SU-DHL-6 (cell line): ENCODE data around the gene UTP25.

Experiments
- H2AFZ ChIP-seq: fragments of 200-600 bp; sonication (generic); 2 replicates; pipeline ENCODE4 v1.6.1; 2014; ENCODE audit warnings: low read depth, mild to moderate bottlenecking, moderate library complexity, mixed read lengths, antibody characterized with exemption, low read length; ENCODE audit not compliant: severe bottlenecking
- H3F3A ChIP-seq: fragments of 200-600 bp; shearing (Covaris generic); 2 replicates; pipeline ENCODE4 v1.6.0; 2016; ENCODE audit warnings: antibody characterized with exemption, mild to moderate bottlenecking; ENCODE audit not compliant: insufficient read depth
- H3K27ac ChIP-seq: fragments of 200-600 bp; sonication (generic); 2 replicates; pipeline ENCODE4 v1.5.1; 2016; ENCODE audit warnings: low read depth, mild to moderate bottlenecking, low read length, moderate library complexity, mixed read lengths
- H3K27me3 ChIP-seq: fragments of 200-600 bp; sonication (generic), shearing (Covaris generic); 2 replicates; pipeline ENCODE4 v1.6.0; 2014; ENCODE audit warnings: mild to moderate bottlenecking, low read length
- H3K36me3 ChIP-seq: fragments of 200-600 bp; sonication (generic); 2 replicates; pipeline ENCODE4 v1.6.1; 2014; ENCODE audit warnings: mild to moderate bottlenecking, low read length, mixed read lengths
- H3K4me2 ChIP-seq: fragments of 300-600, 200-600 bp; shearing (Covaris generic), sonication (generic); 2 replicates; pipeline ENCODE4 v1.6.0; 2014; ENCODE audit warnings: low read length, low read depth, mild to moderate bottlenecking; ENCODE audit not compliant: poor library complexity, severe bottlenecking
- H3K4me3 ChIP-seq: fragments of 200-600 bp; sonication (generic); 2 replicates; pipeline ENCODE4 v1.5.1; 2014; ENCODE audit warnings: antibody characterized with exemption, low read length, mild to moderate bottlenecking, mixed read lengths; ENCODE audit not compliant: insufficient read depth, poor library complexity, severe bottlenecking
- H3K79me2 ChIP-seq: fragments of 200-600 bp; sonication (generic); 2 replicates; pipeline ENCODE4 v1.6.1; 2014; ENCODE audit warnings: mild to moderate bottlenecking, low read length, moderate library complexity; ENCODE audit not compliant: insufficient read depth
- H3K9ac ChIP-seq: fragments of 200-600 bp; sonication (generic); 2 replicates; pipeline ENCODE4 v1.7.0; 2014; ENCODE audit warnings: mild to moderate bottlenecking, low read length
- H3K9me2 ChIP-seq: fragments of 200-600 bp; sonication (generic); replicated peaks from 2 replicates; pipeline ENCODE4 v1.6.1; 2014; ENCODE audit warnings: low read length; ENCODE audit not compliant: insufficient read depth
- H3K9me3 ChIP-seq: fragments of 200-600 bp; sonication (generic); 2 replicates; pipeline ENCODE4 v1.6.1; 2014; ENCODE audit warnings: low read length, mixed read lengths; ENCODE audit not compliant: insufficient read depth
- H4K20me1 ChIP-seq: fragments of 200-600 bp; sonication (generic); 2 replicates; pipeline ENCODE4 v1.6.1; 2014; ENCODE audit warnings: low read depth, mild to moderate bottlenecking, antibody characterized with exemption, low read length, moderate library complexity, mixed read lengths
- EZH2phosphoT487 ChIP-seq: fragments of 200-600 bp; sonication (generic), shearing (Covaris generic); conservative IDR thresholded peaks from 2 replicates; pipeline ENCODE4 v1.6.1; 2018; ENCODE audit warnings: mild to moderate bottlenecking, antibody characterized with exemption, low read length, moderate library complexity, mixed read lengths
- TF ChIP-seq, protein P1 (sequence below): fragments of 200-600 bp; sonication (generic); IDR thresholded peaks from one replicate; pipeline ENCODE4 v1.5.1; 2017; ENCODE audit warnings: antibody characterized with exemption, mild to moderate bottlenecking, low read length, moderate library complexity; ENCODE audit not compliant: insufficient read depth, poor library complexity, severe bottlenecking

The UTP25 gene

DNA sequence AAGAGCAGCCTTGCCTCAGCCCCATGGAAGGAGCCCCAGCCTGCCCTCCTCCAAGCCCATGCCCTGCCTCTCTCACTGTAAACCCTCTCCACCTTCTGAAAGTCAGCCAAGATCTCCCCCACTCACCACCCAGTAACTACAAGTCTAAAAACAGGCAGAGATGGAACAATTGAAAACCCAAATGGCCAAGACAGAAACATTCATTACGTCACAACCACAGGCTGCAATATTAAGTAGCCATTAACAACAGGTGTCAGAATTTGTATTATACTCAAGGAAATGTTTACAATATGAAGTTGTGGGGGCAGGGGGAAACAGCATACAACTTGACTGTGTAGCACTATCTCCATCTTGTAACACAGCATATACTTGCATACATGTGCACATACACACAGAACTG lies 24.2 kb upstream of the UTP25 start:
- Histone ChIP-seq H4K20me1 (no peaks in the 10 kb centered on the region), H3K27me3 (no peaks in the 10 kb centered on the region), H3K4me3 (no peak overlapping the region), H3K9me2 (no peaks in the 10 kb centered on the region), H3F3A (no peaks in the 10 kb centered on the region), H3K9me3 (no peaks in the 10 kb centered on the region), H3K27ac (no peak overlapping the region), H2AFZ (no peak overlapping the region), H3K79me2 (no peaks in the 10 kb centered on the region), H3K4me2 (no peak overlapping the region), H3K36me3 (no peaks in the 10 kb centered on the region), H3K9ac (no peak overlapping the region)
- TF ChIP-seq, protein P1, sequence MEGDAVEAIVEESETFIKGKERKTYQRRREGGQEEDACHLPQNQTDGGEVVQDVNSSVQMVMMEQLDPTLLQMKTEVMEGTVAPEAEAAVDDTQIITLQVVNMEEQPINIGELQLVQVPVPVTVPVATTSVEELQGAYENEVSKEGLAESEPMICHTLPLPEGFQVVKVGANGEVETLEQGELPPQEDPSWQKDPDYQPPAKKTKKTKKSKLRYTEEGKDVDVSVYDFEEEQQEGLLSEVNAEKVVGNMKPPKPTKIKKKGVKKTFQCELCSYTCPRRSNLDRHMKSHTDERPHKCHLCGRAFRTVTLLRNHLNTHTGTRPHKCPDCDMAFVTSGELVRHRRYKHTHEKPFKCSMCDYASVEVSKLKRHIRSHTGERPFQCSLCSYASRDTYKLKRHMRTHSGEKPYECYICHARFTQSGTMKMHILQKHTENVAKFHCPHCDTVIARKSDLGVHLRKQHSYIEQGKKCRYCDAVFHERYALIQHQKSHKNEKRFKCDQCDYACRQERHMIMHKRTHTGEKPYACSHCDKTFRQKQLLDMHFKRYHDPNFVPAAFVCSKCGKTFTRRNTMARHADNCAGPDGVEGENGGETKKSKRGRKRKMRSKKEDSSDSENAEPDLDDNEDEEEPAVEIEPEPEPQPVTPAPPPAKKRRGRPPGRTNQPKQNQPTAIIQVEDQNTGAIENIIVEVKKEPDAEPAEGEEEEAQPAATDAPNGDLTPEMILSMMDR, result no peak
- TF ChIP-seq EZH2phosphoT487, result no peak

GRCh38 chr1:209805341-209805781 lies 22.4 kb upstream of the UTP25 start:
- no peaks in the 10 kb centered on the region for H3F3A ChIP-seq
- no peaks in the 10 kb centered on the region for H3K9me2 ChIP-seq
- H2AFZ ChIP-seq, result no peak overlapping the region
- H3K9me3 ChIP-seq, result no peaks in the 10 kb centered on the region
- H4K20me1 ChIP-seq, result no peaks in the 10 kb centered on the region
- no peaks in the 10 kb centered on the region for H3K36me3 ChIP-seq
- H3K4me2 ChIP-seq, result no peak overlapping the region
- no peak overlapping the region for H3K9ac ChIP-seq
- TF ChIP-seq EZH2phosphoT487, result no peak
- TF ChIP-seq, protein P1, result no peak
- no peak overlapping the region for H3K27ac ChIP-seq
- H3K79me2 ChIP-seq, result no peaks in the 10 kb centered on the region
- H3K27me3 ChIP-seq, result no peaks in the 10 kb centered on the region
- H3K4me3 ChIP-seq, result no peak overlapping the region

GRCh38 chr1:209805875-209806760 lies 21.7 kb upstream of the UTP25 start, which contains the start of gene IRF6:
Gene IRF6, minus strand, starts transcription at chr1:209806142. Its CDS starts 4,729 bp downstream, at chr1:209801413.
- Histone ChIP-seq H3K4me3 (no peak within 1 kb of the TSS), H3K36me3 (no peaks in the 10 kb centered on the region), H3K4me2 (peak within 1 kb of the TSS; percentile 44), H3K9me2 (no peaks in the 10 kb centered on the region), H3K9me3 (no peaks in the 10 kb centered on the region), H3K9ac (no peak within 1 kb of the TSS), H3K27ac (no peak within 1 kb of the TSS), H3K27me3 (no peaks in the 10 kb centered on the region), H4K20me1 (no peaks in the 10 kb centered on the region), H3K79me2 (no peaks in the 10 kb centered on the region), H2AFZ (peak within 1 kb of the TSS; percentile 90), H3F3A (no peaks in the 10 kb centered on the region)
- TF ChIP-seq EZH2phosphoT487, result no peak

DNA sequence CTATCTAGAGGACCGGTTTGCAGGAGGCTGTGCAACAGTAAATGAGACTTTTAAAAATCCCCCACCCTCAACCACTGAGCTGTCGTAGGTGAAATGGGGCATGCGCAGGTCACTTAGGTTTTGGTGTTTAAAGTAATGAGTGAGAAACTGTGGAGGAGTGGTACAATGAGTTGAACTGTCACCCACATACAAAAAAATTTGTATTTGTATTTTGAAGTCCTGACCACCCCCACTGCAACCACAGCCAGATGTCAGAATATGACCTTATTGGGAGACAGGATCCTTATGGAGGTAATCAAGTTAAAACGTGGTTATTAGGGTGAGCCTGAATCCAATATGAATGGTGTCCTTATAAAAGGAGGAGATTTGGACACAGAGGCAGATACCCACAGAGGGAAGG lies 20.3 kb upstream of the UTP25 start:
- no peaks in the 10 kb centered on the region for H3K36me3 ChIP-seq
- H3K4me3 ChIP-seq, result no peak overlapping the region
- H3K79me2 ChIP-seq, result no peaks in the 10 kb centered on the region
- no peaks in the 10 kb centered on the region for H4K20me1 ChIP-seq
- no peaks in the 10 kb centered on the region for H3K27me3 ChIP-seq
- no peaks in the 10 kb centered on the region for H3K9me2 ChIP-seq
- TF ChIP-seq, protein P1, result no peak
- no peak for TF ChIP-seq EZH2phosphoT487
- no peak overlapping the region for H3K4me2 ChIP-seq
- no peaks in the 10 kb centered on the region for H3K9me3 ChIP-seq
- H3K27ac ChIP-seq, result no peak overlapping the region
- H3F3A ChIP-seq, result no peaks in the 10 kb centered on the region
- no peak overlapping the region for H2AFZ ChIP-seq
- no peak overlapping the region for H3K9ac ChIP-seq
